CMK (cell line): ENCODE measurements around the gene ZMYND19.
"Not testable (repeated sequence)": the region's sequence is repeated elsewhere in the genome, so short reads cannot be mapped to it uniquely, and the experiment has no call there.

ENCODE experiments used
- DNase-seq: peaks from one replicate; pipeline ENCODE4 v3.0.0-alpha.2; 2010; ENCODE audit warnings: low read depth

The ZMYND19 gene

GRCh38 chr9:137588891-137589290 lies 1.4 kb downstream of the ZMYND19 start:
- no peak for DNase-seq

- no peak for DNase-seq
These were observed 2.0 kb downstream of the ZMYND19 start for GRCh38 chr9:137588311-137588710.

GRCh38 chr9:137586854-137587253 lies 3.5 kb downstream of the ZMYND19 start:
- no peak for DNase-seq

GRCh38 chr9:137583957-137584356 lies 6.4 kb downstream of the ZMYND19 start:
- no peak for DNase-seq

- no peak for DNase-seq
These were observed 7.0 kb downstream of the ZMYND19 start for GRCh38 chr9:137583347-137583746.

- DNase-seq, result no peak
These were observed 7.9 kb downstream of the ZMYND19 start for GRCh38 chr9:137582286-137582860.

GRCh38 chr9:137581361-137582285 lies 8.7 kb downstream of the ZMYND19 start:
- no peak for DNase-seq

- no peak for DNase-seq
These were observed 9.4 kb downstream of the ZMYND19 start for GRCh38 chr9:137580954-137581322.

GRCh38 chr9:137580209-137580953 lies 9.9 kb downstream of the ZMYND19 start:
- no peak for DNase-seq

- no peak for DNase-seq
These were observed 11.1 kb downstream of the ZMYND19 start for GRCh38 chr9:137579259-137579604.

GRCh38 chr9:137578518-137579258 lies 11.6 kb downstream of the ZMYND19 start, which contains the start of gene DPH7:
DPH7 (minus strand) TSS chr9:137578925; CDS start chr9:137578777, 148 bp downstream.
- DNase-seq, result peak; percentile 73

GRCh38 chr9:137575716-137576411 lies 14.4 kb downstream of the ZMYND19 start:
- no peak for DNase-seq

- DNase-seq, result no peak
These were observed 15.0 kb downstream of the ZMYND19 start for GRCh38 chr9:137575364-137575715.

GRCh38 chr9:137574192-137574591 lies 16.1 kb downstream of the ZMYND19 start:
- no peak for DNase-seq

- no peak for DNase-seq
These were observed 19.7 kb downstream of the ZMYND19 start for GRCh38 chr9:137570566-137570965.

GRCh38 chr9:137569609-137570203 lies 20.6 kb downstream of the ZMYND19 start:
- no peak for DNase-seq

GRCh38 chr9:137568445-137568844 lies 21.9 kb downstream of the ZMYND19 start:
- DNase-seq, result not testable (repeated sequence)

GRCh38 chr9:137564817-137565411 lies 25.4 kb downstream of the ZMYND19 start:
- DNase-seq, result no peak

- no peak for DNase-seq
These were observed 26.2 kb downstream of the ZMYND19 start for GRCh38 chr9:137564134-137564533.

GRCh38 chr9:137558127-137558526 lies 32.2 kb downstream of the ZMYND19 start:
- no peak for DNase-seq
